ENCODE data around the gene GNAQ.

The GNAQ gene

GRCh38 chr9:77947651-77948050 lies 84.0 kb downstream of the GNAQ start:
- Histone ChIP-seq H3K4me1 (peaks cover 16% of the 10 kb centered on the region), H3K27me3 (ENCODE audit: low read depth) (no peaks in the 10 kb centered on the region), H3K9me3 (no peaks in the 10 kb centered on the region), H3K36me3 (replicated peaks) (no peaks in the 10 kb centered on the region), H3K4me3 (no peak overlapping the region)
- DNase-seq (ENCODE audit: low spot score in 2 of 2): no peak
- in situ Hi-C loops (cut with MboI; ENCODE audit: low sequenced_read_pairs): no loop called here

- no peaks in the 10 kb centered on the region for H3K9me3 ChIP-seq
- H3K4me1 ChIP-seq: peaks cover 16% of the 10 kb centered on the region
- no peaks in the 10 kb centered on the region for H3K36me3 ChIP-seq (replicated peaks)
- no peak overlapping the region for H3K4me3 ChIP-seq
- H3K27me3 ChIP-seq (ENCODE audit: low read depth): no peaks in the 10 kb centered on the region
- DNase-seq (ENCODE audit: low spot score in 2 of 2): peak; percentile 17 to 66
- in situ Hi-C loops (cut with MboI; ENCODE audit: low sequenced_read_pairs): no loop called here
These were observed 84.5 kb downstream of the GNAQ start for GRCh38 chr9:77946969-77947620.

- Histone ChIP-seq H3K9me3 (no peaks in the 10 kb centered on the region), H3K36me3 (replicated peaks) (no peaks in the 10 kb centered on the region), H3K4me3 (no peak overlapping the region), H3K4me1 (peaks cover 16% of the 10 kb centered on the region), H3K27me3 (ENCODE audit: low read depth) (no peaks in the 10 kb centered on the region)
- in situ Hi-C loops (cut with MboI; ENCODE audit: low sequenced_read_pairs): no loop called here
- no peak for DNase-seq (ENCODE audit: low spot score in 2 of 2)
These were observed 85.3 kb downstream of the GNAQ start for GRCh38 chr9:77946296-77946695.

GRCh38 chr9:77945798-77946197 lies 85.8 kb downstream of the GNAQ start:
- in situ Hi-C loops (cut with MboI; ENCODE audit: low sequenced_read_pairs): no loop called here
- Histone ChIP-seq H3K4me1 (peaks cover 16% of the 10 kb centered on the region), H3K36me3 (replicated peaks) (no peaks in the 10 kb centered on the region), H3K4me3 (no peak overlapping the region), H3K9me3 (no peaks in the 10 kb centered on the region), H3K27me3 (ENCODE audit: low read depth) (no peaks in the 10 kb centered on the region)
- no peak for DNase-seq (ENCODE audit: low spot score in 2 of 2)

GRCh38 chr9:77944556-77945243 lies 86.9 kb downstream of the GNAQ start:
- in situ Hi-C loops (cut with MboI; ENCODE audit: low sequenced_read_pairs): no loop called here
- no peaks in the 10 kb centered on the region for H3K9me3 ChIP-seq
- no peaks in the 10 kb centered on the region for H3K36me3 ChIP-seq (replicated peaks)
- DNase-seq (ENCODE audit: low spot score in 2 of 2): peak in 1 of 2 experiments; percentile 19
- H3K4me3 ChIP-seq: no peak overlapping the region
- no peaks in the 10 kb centered on the region for H3K27me3 ChIP-seq (ENCODE audit: low read depth)
- H3K4me1 ChIP-seq: peaks cover 16% of the 10 kb centered on the region

GRCh38 chr9:77943057-77943456 lies 88.6 kb downstream of the GNAQ start:
- in situ Hi-C loops (cut with MboI; ENCODE audit: low sequenced_read_pairs): no loop called here
- Histone ChIP-seq H3K27me3 (ENCODE audit: low read depth) (no peaks in the 10 kb centered on the region), H3K4me3 (no peak overlapping the region), H3K4me1 (peaks cover 16% of the 10 kb centered on the region), H3K36me3 (replicated peaks) (no peaks in the 10 kb centered on the region), H3K9me3 (no peaks in the 10 kb centered on the region)
- DNase-seq (ENCODE audit: low spot score in 2 of 2): no peak

GRCh38 chr9:77939149-77939668 lies 92.4 kb downstream of the GNAQ start:
- no peaks in the 10 kb centered on the region for H3K4me1 ChIP-seq
- DNase-seq (ENCODE audit: low spot score in 2 of 2): no peak
- no peaks in the 10 kb centered on the region for H3K27me3 ChIP-seq (ENCODE audit: low read depth)
- no peak overlapping the region for H3K4me3 ChIP-seq
- H3K36me3 ChIP-seq (replicated peaks): no peaks in the 10 kb centered on the region
- in situ Hi-C loops (cut with MboI; ENCODE audit: low sequenced_read_pairs): no loop called here
- no peaks in the 10 kb centered on the region for H3K9me3 ChIP-seq

- Histone ChIP-seq H3K9me3 (no peaks in the 10 kb centered on the region), H3K27me3 (ENCODE audit: low read depth) (no peaks in the 10 kb centered on the region), H3K4me3 (no peak overlapping the region), H3K36me3 (replicated peaks) (no peaks in the 10 kb centered on the region), H3K4me1 (no peaks in the 10 kb centered on the region)
- DNase-seq (ENCODE audit: low spot score in 2 of 2): no peak
- in situ Hi-C loops (cut with MboI; ENCODE audit: low sequenced_read_pairs): no loop called here
These were observed 93.4 kb downstream of the GNAQ start for GRCh38 chr9:77938163-77938562.

GRCh38 chr9:77935974-77936373 lies 95.6 kb downstream of the GNAQ start:
- Histone ChIP-seq H3K36me3 (replicated peaks) (no peaks in the 10 kb centered on the region), H3K27me3 (ENCODE audit: low read depth) (no peaks in the 10 kb centered on the region), H3K9me3 (no peaks in the 10 kb centered on the region), H3K4me1 (no peaks in the 10 kb centered on the region), H3K4me3 (no peak overlapping the region)
- DNase-seq (ENCODE audit: low spot score in 2 of 2): no peak
- in situ Hi-C loops (cut with MboI; ENCODE audit: low sequenced_read_pairs): no loop called here

- Histone ChIP-seq H3K9me3 (no peaks in the 10 kb centered on the region), H3K4me3 (no peak overlapping the region), H3K4me1 (no peaks in the 10 kb centered on the region), H3K27me3 (ENCODE audit: low read depth) (no peaks in the 10 kb centered on the region), H3K36me3 (replicated peaks) (no peaks in the 10 kb centered on the region)
- no peak for DNase-seq (ENCODE audit: low spot score in 2 of 2)
- in situ Hi-C loops (cut with MboI; ENCODE audit: low sequenced_read_pairs): no loop called here
These were observed 96.4 kb downstream of the GNAQ start for GRCh38 chr9:77935211-77935610.

- no peak for DNase-seq (ENCODE audit: low spot score in 2 of 2)
- no peaks in the 10 kb centered on the region for H3K36me3 ChIP-seq (replicated peaks)
- H3K9me3 ChIP-seq: no peaks in the 10 kb centered on the region
- no peaks in the 10 kb centered on the region for H3K27me3 ChIP-seq (ENCODE audit: low read depth)
- no peaks in the 10 kb centered on the region for H3K4me1 ChIP-seq
- in situ Hi-C loops (cut with MboI; ENCODE audit: low sequenced_read_pairs): no loop called here
- H3K4me3 ChIP-seq: no peak overlapping the region
These were observed 97.6 kb downstream of the GNAQ start for GRCh38 chr9:77933976-77934375.

GRCh38 chr9:77933019-77933418 lies 98.6 kb downstream of the GNAQ start:
- no peaks in the 10 kb centered on the region for H3K4me1 ChIP-seq
- H3K36me3 ChIP-seq (replicated peaks): no peaks in the 10 kb centered on the region
- in situ Hi-C loops (cut with MboI; ENCODE audit: low sequenced_read_pairs): no loop called here
- H3K27me3 ChIP-seq (ENCODE audit: low read depth): no peaks in the 10 kb centered on the region
- no peak for DNase-seq (ENCODE audit: low spot score in 2 of 2)
- no peaks in the 10 kb centered on the region for H3K9me3 ChIP-seq
- H3K4me3 ChIP-seq: no peak overlapping the region

- H3K36me3 ChIP-seq (replicated peaks): no peaks in the 10 kb centered on the region
- no peaks in the 10 kb centered on the region for H3K27me3 ChIP-seq (ENCODE audit: low read depth)
- H3K9me3 ChIP-seq: no peaks in the 10 kb centered on the region
- no peak for DNase-seq (ENCODE audit: low spot score in 2 of 2)
- no peak overlapping the region for H3K4me3 ChIP-seq
- in situ Hi-C loops (cut with MboI; ENCODE audit: low sequenced_read_pairs): no loop called here
- peaks cover 17% of the 10 kb centered on the region for H3K4me1 ChIP-seq
These were observed 101.7 kb downstream of the GNAQ start for GRCh38 chr9:77929942-77930341.

GRCh38 chr9:77927265-77927664 lies 104.3 kb downstream of the GNAQ start:
- H3K4me3 ChIP-seq: no peak overlapping the region
- H3K9me3 ChIP-seq: no peaks in the 10 kb centered on the region
- no peaks in the 10 kb centered on the region for H3K27me3 ChIP-seq (ENCODE audit: low read depth)
- no peaks in the 10 kb centered on the region for H3K36me3 ChIP-seq (replicated peaks)
- H3K4me1 ChIP-seq: peaks cover 17% of the 10 kb centered on the region
- in situ Hi-C loops (cut with MboI; ENCODE audit: low sequenced_read_pairs): no loop called here
- DNase-seq (ENCODE audit: low spot score in 2 of 2): no peak

All from HAP-1 (cell line).